HG03097 (cell line): ENCODE measurements around the gene TCF12.
"Not testable (repeated sequence)": the region's sequence is repeated elsewhere in the genome, so short reads cannot be mapped to it uniquely, and the experiment has no call there.

Source experiments
- ATAC-seq: cut with Tn5 transposase; IDR thresholded peaks from one replicate; pipeline ENCODE4 v1.9.1; 2021; ENCODE audit not compliant: unreplicated experiment, low FRiP score

TCF12 gene

DNA sequence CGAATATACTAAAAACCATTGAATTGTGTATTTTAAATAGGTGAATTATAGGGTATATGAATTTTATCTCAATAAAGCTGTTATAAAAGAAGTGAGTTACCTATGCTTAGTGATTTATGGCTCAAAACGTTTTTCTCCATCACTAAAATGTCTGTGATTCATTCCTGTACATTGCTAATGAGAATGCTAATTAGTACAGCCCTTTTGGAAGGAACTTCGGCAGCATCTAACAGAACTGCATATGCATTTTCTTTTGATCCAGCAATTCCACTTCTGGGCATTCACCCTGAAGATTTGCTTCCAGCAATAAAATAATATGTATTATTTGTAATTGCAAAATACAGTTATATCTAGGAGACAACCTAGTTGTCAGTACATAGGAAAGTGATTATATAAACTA lies 53.6 kb downstream of the TCF12 start:
- ATAC-seq = no peak

DNA sequence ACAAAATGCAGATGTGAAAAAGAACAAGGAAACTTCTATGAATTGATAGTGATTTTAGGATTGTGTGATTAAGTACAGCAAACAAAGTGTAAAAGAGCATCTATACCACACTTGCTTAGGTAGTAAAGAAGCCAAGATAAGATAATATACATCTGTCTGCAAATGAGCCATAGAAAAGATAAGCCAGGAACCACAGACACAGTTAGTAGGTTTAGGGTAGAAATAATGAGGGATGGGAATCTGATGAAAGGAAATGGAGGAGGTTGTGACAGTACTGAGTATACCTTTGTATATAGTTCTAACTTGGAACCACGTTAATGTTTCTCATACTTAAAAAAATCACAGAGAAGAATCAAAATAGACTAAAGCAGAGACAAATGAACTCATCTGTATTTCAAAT lies 54.0 kb downstream of the TCF12 start:
- no peak for ATAC-seq

DNA sequence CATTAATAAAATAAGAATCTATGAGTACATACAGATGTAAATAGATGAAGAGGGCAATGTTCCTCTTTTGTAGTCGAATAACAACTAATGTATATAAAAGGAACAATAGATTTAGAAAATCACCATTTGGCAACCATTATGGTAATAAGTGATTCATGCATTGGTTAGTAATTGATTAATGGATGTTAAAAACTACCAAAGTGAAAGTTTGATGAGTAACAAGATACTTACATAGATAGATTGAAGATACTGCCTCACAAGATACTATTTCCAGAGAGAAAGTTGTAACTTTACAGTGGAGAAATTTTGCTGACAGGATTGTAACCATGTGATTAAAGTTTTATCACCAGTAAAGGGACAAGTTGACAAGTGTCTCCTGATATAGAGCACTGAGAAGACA lies 55.0 kb downstream of the TCF12 start:
- no peak for ATAC-seq

DNA sequence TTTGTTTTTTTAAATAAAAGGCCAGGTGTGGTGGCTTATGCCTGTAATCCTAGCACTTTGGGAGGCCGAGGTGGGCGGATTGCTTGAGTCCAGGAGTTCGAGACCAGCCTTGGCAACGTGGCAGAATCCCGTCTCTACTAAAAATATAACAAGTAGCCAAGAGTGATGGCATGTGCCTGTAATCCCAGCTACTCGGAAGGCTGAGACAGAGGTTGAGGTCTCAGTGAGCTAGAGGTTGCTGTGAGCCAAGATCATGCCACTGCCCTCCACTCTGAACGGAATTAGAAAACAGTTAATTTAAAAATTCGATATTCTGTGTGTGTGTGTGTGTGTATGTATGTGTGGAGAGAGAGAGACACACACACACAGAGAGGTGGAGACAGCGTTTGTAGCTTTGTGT lies 58.8 kb downstream of the TCF12 start:
- ATAC-seq = no peak

DNA sequence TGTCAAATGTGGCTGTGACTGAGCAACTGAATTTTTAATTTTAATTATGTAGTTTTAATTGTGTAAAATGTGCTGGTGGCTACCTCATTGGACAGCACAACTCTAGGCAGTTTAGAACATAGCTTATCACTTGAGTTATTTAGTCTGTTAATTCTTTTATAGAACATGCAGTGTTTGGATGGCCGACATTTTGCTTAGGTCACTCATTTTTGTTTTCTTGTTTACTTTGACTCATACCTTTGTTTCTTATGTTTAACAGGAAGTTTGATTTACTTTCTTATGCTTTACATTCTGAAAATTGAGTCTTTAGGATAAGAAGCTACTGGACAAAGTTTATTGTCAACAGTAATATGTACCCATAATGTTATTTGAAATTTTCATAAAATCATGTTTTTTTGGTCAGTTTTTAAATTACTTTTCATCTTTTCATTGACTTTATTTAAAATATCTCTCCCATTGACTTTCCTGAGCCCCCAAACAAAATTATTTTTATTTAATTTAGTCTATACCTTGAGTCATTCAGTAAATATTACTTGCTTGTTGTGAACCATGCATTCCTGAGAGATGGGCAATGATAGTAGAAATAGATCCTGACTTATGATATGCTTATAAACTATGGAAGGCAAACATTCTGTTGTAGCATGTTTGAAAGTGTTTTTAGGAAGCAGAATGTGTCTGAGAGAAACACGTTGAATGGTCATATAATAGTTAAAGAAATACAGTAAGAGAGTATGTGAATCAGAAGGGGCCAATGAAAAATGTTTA lies 60.6 kb downstream of the TCF12 start:
- no peak for ATAC-seq

DNA sequence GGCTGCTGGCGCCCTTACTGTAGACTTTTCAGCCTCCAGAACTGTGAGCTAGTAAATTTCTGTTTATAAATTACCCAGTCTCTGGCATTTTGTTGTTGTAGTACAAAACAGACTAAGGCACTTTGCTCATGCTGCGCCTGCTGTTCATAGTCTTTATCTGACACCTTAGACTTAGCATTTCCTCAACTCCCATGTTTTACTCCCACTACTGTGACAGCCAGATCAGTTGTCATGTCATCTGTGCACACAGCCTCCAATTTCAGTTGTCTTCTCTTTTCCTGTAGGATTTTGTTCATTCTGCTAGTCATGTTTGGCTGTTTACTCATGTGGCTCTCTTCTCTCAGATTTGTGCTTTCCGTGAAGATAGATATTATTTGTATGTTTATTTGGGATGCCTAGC lies 62.0 kb downstream of the TCF12 start:
- no peak for ATAC-seq

DNA sequence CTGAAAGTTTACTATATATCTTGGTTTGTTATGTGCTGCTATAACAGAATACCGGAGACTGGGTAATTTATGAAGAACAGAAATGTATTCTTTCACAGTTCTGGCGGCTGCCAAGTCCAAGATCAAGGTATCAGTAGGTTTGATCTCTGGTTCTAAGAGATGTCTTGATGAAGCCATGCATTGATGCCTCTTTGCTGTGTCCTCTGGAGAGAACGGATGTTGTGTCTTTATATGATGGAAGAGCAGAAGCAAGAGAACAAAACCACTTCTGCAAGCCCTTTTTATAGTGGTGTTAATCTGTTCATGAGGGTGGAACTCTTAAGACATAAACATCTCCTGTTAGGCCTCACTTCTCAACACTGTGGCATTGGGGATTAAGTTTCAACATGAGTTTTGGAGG lies 62.7 kb downstream of the TCF12 start:
- no peak for ATAC-seq

DNA sequence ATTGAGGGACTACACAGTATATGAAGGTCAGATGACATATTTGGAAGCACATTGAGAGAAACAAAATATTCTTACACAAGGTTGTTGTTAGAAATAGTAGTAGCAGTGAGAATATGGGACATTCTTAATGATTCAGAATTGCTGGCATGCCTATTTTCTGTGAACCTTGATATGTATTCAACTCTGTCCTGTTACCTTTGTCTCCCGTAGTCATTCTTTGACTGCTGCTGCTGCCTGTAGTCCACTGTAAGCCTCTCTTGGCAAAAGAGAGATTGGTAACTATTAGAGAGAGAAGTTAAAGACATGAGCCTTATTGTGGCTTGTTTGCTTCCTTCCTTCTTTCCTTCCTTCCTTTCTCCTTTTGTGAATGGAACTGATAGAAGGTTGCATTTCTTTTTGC lies 64.5 kb downstream of the TCF12 start:
- no peak for ATAC-seq

DNA sequence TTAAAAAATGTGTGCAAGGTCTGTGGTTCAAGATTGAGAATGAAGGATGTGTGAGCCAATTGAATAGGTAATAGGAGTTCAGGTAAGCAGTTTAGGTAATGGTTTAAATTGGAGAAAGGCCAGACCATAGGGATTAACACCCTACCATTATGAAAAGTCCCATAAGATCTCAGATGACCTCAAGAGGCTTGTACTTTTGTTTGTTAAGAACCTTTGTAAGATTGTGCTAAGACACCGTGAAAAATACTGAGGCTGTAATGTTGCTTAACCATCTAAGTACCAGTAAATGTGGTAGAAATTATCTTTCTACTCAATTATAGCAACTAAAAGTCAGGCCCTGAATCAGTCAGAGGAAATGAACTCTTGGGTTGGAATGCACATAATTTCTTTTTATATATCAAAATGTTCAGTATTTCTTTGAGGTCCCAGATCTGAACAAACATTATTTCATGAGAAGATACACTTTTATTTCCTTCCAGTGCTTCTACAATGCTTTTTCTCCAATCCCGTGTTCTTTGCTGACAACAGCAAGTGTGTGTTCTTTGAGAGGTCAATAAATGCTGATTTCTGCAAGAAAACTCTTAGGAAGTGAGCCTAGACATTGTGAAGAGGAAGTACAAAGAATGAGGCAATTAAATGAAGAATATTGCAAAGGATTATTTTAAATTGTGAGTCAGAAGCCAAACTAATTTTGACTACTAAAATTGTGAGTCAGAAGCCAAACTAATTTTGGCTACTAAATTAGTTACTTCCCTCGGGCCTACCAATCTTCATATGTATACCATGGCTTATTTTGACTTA lies 66.4 kb downstream of the TCF12 start:
- ATAC-seq = no peak

DNA sequence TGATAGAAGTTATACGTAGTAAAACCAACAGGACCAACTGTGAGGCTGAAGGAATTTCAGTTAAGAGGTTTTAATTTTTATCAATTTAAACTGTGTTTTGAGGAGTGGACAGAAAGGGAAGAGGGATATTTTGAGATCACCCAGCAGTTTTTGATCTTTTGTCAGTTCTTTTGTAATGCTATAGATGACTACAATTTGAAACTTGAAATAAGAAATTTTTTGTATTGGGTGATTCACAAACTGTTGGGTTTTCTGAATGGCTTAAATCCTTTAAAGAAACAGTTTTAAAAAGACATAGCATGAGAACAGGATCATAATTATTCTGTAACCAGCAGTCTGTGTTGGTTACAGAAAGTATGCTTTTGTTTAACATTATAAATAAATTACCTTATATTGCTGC lies 67.4 kb downstream of the TCF12 start:
- ATAC-seq = no peak

DNA sequence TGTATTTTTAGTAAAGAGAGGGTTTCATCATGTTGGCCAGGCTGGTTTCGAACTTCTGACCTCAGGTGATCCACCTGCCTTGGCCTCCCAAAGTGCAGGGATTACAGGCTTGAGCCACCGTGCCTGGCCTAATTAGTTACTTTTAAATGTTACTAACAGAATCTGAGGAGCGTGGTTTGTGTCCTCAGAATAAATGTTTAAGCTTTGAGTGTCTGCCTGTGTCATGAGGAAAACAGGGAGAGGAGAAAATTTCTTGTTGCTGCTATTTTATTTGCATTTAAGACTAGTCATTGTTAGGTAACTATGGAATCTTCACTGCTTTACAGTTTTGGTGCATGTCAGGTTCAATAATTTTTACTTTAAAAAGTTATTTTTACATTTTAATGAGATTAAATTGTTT lies 68.8 kb downstream of the TCF12 start:
- no peak for ATAC-seq

DNA sequence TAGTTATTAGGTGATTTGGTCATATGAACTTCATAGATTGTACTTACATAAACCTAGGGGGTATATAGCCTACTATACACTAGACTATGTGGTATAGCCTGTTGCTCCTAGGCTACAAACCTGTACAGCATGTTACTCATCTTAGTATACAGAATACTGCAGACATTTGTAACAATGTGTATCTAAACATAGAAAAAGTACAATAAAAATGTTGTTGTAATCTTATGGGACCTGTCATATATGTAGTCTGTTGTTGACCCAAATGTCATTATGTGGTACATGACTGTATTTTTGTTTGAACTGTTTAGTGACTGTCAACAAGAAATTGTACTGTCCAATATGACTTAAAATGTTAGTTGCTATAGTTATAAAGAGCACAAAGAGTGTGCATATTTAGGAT lies 69.8 kb downstream of the TCF12 start:
- ATAC-seq = no peak

DNA sequence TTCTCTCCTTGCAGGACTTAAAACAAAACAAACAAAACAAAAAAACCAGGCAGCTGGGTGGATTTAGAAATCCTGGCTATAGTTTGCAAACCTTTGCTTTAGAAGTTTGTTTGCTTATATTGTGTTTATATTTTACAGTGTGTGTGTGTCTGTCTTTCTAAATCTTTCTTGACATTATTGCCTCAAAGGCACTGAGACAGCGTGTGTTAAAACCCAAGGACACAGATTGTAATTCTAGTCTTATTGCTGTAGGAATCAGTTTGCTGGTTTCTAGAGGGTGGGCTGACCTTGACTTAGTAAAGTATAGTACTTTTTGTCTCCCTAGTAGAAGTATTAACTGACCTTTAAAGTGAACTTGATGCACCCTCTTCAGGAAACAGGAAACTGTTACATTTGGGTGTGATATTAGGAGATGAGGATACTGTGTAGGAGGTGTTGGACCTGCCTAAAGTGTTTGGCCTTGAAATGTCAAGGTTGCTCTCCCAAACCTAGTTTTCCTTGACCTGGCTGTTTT lies 71.0 kb downstream of the TCF12 start:
- no peak for ATAC-seq

DNA sequence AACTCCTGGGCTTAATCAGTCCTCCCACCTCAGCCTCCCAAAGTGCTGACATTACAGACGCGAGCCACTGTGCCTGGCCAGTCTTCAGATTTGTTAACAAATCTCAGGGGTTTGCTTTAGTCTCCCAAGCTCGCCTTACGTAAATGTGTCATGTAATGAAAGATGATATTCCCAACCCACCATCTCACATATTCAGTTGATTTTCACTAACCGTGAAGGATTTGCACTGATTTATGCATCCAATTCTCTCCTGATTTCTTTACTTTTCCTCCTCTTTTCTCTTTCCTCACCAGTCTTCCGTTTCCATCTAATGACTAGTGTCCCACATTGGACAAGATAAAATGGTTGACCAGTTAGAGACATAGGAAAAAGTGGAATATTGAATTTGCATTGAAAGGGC lies 72.6 kb downstream of the TCF12 start:
- no peak for ATAC-seq

DNA sequence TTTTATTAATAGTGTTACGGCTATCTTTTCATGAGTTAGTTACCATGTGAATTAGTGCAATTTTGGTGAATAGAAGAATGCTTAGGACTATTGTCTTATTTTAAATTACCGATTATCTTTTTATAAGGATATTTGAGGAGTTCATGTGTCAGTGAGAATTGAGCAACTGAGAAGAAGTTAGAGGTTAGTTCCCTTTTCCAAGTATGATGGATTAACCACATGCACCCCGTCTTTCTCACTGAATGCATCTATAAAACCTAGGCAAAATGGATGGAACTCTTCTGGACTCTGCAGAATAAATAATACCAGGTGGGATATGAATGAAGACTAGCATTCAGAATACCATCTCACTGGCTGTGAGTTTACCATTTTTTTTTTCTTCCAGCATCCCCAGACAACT lies 74.3 kb downstream of the TCF12 start:
- no peak for ATAC-seq

DNA sequence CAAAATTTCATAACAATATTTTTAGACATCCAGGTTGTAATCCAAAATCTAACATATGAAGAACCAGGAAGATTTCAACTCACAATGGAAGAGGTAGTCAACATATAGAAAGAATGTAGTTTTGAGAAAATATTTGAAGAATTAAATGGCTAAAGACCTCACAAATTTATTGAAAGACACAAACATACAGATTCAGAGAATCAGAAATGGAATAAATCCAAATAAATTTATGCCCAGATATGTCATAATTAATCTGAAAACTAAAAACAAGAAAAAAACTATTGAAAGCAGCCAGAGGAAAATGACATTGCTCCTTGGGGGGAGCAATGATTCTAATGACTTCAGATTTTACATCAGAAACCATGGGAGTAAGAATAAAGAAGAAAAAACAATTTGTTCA lies 75.8 kb downstream of the TCF12 start:
- ATAC-seq = no peak

DNA sequence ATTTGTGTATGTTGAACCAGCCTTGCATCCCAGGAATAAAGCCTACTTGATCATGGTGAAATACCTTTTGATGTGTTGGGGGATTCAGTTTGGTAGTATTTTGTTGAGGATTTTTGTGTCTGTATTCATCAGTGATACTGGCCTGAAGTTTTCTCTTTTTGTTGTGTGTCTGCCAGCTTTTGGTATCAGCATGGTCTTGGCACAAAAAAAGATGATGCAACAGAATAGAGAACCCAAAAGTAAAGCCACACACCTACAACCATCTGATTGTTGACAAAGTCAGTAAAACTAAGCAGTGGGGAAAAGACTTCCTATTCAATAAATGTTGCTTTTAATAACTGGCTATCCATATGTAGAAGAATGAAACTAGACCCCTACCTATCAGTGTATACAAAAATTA lies 77.6 kb downstream of the TCF12 start:
- no peak for ATAC-seq

DNA sequence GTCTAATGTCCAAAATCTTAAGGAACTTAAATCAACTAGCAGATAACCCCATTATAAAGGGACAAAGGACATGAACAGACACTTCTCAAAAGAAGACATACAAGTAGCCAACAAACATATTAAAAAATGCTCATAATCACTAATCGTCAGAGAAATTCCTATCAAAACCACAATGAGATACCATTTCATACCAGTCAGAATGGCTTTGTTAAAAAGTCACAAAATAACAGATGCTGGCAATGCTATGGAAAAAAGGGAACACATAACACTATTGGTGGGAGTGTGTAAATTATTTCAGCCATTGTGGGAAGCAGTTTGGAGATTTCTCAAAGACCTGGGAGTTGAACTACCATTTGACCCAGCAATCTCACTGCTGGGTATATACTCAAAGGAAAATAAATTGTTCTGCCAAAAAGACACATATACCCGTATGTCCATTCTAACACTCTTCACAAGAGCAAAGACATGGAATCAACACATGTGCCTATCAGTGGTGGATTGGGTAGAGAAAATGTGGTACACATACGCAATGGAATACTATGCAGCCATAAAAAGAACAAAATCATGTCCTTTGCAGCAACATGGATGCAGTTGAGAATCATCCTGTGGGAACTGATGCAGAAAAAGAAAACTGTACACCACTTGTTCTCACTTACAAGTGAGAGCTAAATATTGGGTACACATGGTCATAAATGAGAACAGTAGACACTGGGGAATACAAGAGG lies 78.5 kb downstream of the TCF12 start:
- no peak for ATAC-seq

DNA sequence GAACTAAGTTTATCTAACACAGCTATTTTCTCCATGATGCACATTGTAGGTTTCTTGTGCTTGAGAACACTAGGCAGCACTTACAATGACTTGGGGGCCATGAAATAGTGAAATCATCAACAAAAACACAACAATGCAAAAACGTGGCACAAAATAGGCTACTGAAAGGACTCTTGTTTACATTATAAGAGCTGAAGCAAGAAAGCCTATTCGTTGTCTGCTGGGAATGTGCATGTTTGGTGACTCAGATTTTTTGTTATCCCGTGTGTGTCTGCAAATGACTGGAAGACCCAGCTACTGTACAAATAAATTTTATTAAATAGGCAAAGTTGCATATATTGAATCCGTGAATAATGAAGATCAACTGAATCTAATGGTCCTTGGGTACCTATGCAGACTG lies 85.0 kb downstream of the TCF12 start:
- ATAC-seq = no peak

DNA sequence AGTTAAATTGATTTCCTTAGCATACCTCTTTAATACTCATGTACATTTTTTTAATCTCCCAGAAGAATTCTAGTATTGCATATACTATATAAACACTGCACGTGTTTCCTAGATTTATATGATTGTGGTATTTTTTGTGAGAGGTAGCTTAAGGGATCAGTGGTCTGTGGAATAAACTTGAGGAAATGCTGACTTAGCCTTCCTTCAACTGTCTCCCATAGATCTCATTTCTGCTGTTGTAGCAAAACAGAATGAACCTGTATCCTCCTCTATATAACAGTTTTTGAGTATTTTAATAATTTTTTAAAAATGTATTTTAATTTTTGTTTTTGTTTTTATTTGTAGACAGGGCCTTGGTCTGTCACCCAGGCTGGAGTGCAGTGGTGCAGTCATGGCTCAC lies 86.8 kb downstream of the TCF12 start:
- ATAC-seq = no peak

DNA sequence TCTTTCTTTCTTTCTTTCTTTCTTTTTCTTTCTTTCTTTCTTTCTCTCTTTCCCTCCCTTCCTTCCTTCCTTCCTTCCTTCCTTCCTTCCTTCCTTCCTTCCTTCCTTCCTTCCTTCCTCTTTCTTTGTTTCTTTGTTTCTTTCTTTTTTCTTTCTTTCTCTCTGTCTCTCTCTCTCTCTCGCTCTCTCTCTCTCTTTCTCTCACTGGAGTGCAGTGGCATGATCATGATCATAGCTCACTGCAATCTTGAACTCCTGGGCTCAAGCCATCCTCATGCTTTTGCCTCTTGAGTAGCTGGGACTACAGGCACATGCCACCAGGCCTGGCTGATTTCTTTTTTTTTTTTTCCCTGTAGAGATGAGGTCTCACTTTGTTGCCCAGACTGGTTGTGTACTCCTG lies 89.4 kb downstream of the TCF12 start:
- not testable (repeated sequence) for ATAC-seq
